Trophoblast cell (in vitro differentiated cells and primary cell): ENCODE measurements around the gene HOXA7.

ENCODE experiments used
- DNase-seq, 2 donors: peaks; one replicate each; pipeline ENCODE4 v3.0.0-alpha.2; 2016
- H2AFZ ChIP-seq: 2 replicates; pipeline ENCODE4 v1.6.1; 2013; ENCODE audit warnings: low read length, moderate library complexity, mild to moderate bottlenecking; ENCODE audit not compliant: insufficient read depth, poor library complexity
- H2AK5ac ChIP-seq: 2 replicates; pipeline ENCODE4 v1.6.1; 2013; ENCODE audit warnings: mild to moderate bottlenecking, low read length
- H2BK120ac ChIP-seq: 2 replicates; pipeline ENCODE4 v1.6.1; 2013; ENCODE audit warnings: low read length, mild to moderate bottlenecking, moderate library complexity; ENCODE audit not compliant: insufficient read depth, poor library complexity
- H2BK12ac ChIP-seq: 2 replicates; pipeline ENCODE4 v1.6.1; 2013; ENCODE audit warnings: mild to moderate bottlenecking, low read length, moderate library complexity
- H2BK5ac ChIP-seq: 2 replicates; pipeline ENCODE4 v1.6.1; 2013; ENCODE audit warnings: low read length, low read depth, moderate library complexity, mild to moderate bottlenecking; ENCODE audit not compliant: poor library complexity
- H3K14ac ChIP-seq: 2 replicates; pipeline ENCODE4 v1.6.1; 2013; ENCODE audit warnings: mild to moderate bottlenecking, low read length
- H3K18ac ChIP-seq: 2 replicates; pipeline ENCODE4 v1.6.1; 2013; ENCODE audit warnings: mild to moderate bottlenecking, low read length
- H3K23ac ChIP-seq: 2 replicates; pipeline ENCODE4 v1.6.1; 2013; ENCODE audit warnings: low read length
- H3K27ac ChIP-seq: 2 replicates; pipeline ENCODE4 v1.5.1; 2013; ENCODE audit warnings: low read depth, mild to moderate bottlenecking, inconsistent platforms, low read length, moderate library complexity
- H3K27me3 ChIP-seq: 2 replicates; pipeline ENCODE4 v1.6.1; 2013; ENCODE audit warnings: inconsistent platforms, mild to moderate bottlenecking, low read length, moderate library complexity; ENCODE audit not compliant: insufficient read depth
- H3K36me3 ChIP-seq, 2 experiments: 1 replicate in 1 of 2; 2 replicates in 1 of 2; pipeline ENCODE4 v1.6.1; 2013; ENCODE audit warnings: low read length in 2 of 2, mild to moderate bottlenecking in 2 of 2, moderate library complexity in 1 of 2; ENCODE audit not compliant: insufficient read depth in 2 of 2, control insufficient read depth in 1 of 2
- H3K4ac ChIP-seq: 2 replicates; pipeline ENCODE4 v1.6.1; 2013; ENCODE audit warnings: low read depth, mild to moderate bottlenecking, low read length, moderate library complexity
- H3K4me1 ChIP-seq, 2 experiments: 1 replicate in 1 of 2; 2 replicates in 1 of 2; pipeline ENCODE4 v1.6.1; 2013; ENCODE audit warnings: low read length in 2 of 2, mild to moderate bottlenecking in 2 of 2, moderate library complexity in 1 of 2; ENCODE audit not compliant: insufficient read depth in 2 of 2, control insufficient read depth in 1 of 2
- H3K4me2 ChIP-seq: 2 replicates; pipeline ENCODE4 v1.6.1; 2013; ENCODE audit warnings: inconsistent platforms, mild to moderate bottlenecking, low read length, moderate library complexity
- H3K4me3 ChIP-seq: 2 replicates; pipeline ENCODE4 v1.5.1; 2013; ENCODE audit warnings: mild to moderate bottlenecking, low read depth, low read length, inconsistent platforms
- H3K79me1 ChIP-seq: one replicate; pipeline ENCODE4 v1.6.1; 2013; ENCODE audit warnings: low read length
- H3K79me2 ChIP-seq: 2 replicates; pipeline ENCODE4 v1.6.1; 2013; ENCODE audit warnings: low read length, mild to moderate bottlenecking; ENCODE audit not compliant: control insufficient read depth, insufficient read depth, poor library complexity
- H3K9ac ChIP-seq: 2 replicates; pipeline ENCODE4 v1.6.1; 2013; ENCODE audit warnings: mild to moderate bottlenecking, low read length
- H3K9me3 ChIP-seq: 2 replicates; pipeline ENCODE4 v1.6.1; 2013; ENCODE audit warnings: low read depth, mild to moderate bottlenecking, control low read depth, inconsistent platforms, low read length; ENCODE audit not compliant: insufficient read depth
- H4K12ac ChIP-seq: 2 replicates; pipeline ENCODE4 v1.6.1; 2013; ENCODE audit warnings: low read depth, mild to moderate bottlenecking, low read length, moderate library complexity
- H4K8ac ChIP-seq: 2 replicates; pipeline ENCODE4 v1.6.1; 2013; ENCODE audit warnings: low read depth, mild to moderate bottlenecking, low read length, moderate library complexity
- H4K91ac ChIP-seq: one replicate; pipeline ENCODE4 v1.6.1; 2013; ENCODE audit warnings: low read depth, mild to moderate bottlenecking, low read length, moderate library complexity
- WGBS: extraction: QIAGEN DNeasy Blood & Tissue Kit; methylation state at CpG from one replicate; pipeline ENCODE4 v1.1.7; 2013; ENCODE audit warnings: missing lambda C conversion rate; ENCODE audit not compliant: insufficient read length, insufficient coverage; ENCODE audit errors: extremely low coverage; 5-methylcytosine and 5-hydroxymethylcytosine counted together

HOXA7 gene

DNA sequence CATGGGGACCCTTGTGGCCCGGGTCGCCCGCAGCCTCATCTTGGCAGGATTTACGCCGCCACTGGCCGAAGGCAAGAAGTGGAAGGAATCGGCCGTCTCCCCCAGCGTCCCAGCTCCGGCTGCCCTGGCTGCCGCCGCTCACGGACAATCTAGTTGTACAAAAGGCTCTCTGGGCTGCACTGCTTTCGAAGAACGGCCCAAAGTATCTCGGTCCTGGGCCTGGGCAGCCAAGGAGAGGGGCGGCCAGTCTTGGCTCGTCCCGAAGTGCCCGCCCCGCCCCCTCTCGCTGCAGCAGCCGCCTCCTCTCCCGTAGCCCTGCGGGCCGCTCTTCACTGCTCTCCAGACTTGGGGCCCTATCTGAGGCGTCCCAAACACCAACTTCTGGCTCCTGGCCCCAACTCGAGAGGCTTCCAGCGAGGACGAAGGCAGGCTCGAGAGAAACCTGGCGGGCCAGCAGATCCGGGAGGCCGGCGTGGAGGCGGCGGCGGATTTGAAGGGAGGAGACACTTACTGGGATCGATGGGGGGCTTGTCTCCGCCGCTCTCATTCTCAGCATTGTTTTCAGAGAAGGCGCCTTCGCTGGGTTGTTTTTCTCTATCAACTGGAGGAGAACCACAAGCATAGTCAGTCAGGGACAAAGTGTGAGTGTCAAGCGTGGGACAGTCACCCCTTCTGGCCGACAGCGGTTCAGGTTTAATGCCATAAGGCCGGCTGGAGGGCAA is 8.1 kb upstream of the HOXA7 start:
- Histone ChIP-seq H2AFZ (no peak overlapping the region), H3K9me3 (peaks cover 39% of the 10 kb centered on the region), H3K9ac (no peak overlapping the region), H3K27me3 (peaks cover 85% of the 10 kb centered on the region), H4K8ac (no peak overlapping the region), H2BK120ac (no peak overlapping the region), H3K27ac (no peak overlapping the region), H3K4me2 (no peak overlapping the region), H2AK5ac (no peak overlapping the region), H3K4me3 (no peak overlapping the region), H2BK5ac (no peak overlapping the region), H4K12ac (no peak overlapping the region), H3K23ac (no peak overlapping the region), H4K91ac (no peak overlapping the region), H3K4me1 (peaks cover 5 to 10% of the 10 kb centered on the region in 2 experiments), H3K14ac (no peak overlapping the region), H3K4ac (no peak overlapping the region), H3K18ac (no peak overlapping the region), H3K36me3 (no peaks in the 10 kb centered on the region), H3K79me1 (no peaks in the 10 kb centered on the region), H3K79me2 (peaks cover 1% of the 10 kb centered on the region), H2BK12ac (no peak overlapping the region)
- WGBS: no CpG with 5 or more reads among the region's 47 CpGs
- peak in 1 of 2 donors; percentile 16 for DNase-seq

DNA sequence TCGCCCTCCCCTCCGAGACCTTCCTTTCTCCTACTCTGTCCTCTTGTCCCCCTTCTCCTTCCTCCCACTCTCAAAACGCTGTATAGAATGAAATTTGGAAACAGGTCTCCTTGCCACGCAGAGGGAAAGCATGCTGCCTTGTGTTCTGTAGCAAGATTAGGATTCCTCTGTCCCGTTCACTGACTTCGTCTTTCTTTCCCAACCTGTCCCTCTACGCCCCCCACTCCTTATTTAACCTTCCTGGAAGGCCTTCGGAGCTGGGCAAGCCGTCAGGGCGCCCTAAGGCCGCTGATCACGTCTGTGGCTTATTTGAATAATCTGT is 7.5 kb upstream of the HOXA7 start:
- no peaks in the 10 kb centered on the region for H3K79me1 ChIP-seq
- no peak overlapping the region for H2BK5ac ChIP-seq
- H4K12ac ChIP-seq: no peak overlapping the region
- H4K8ac ChIP-seq: no peak overlapping the region
- no peak overlapping the region for H2AFZ ChIP-seq
- H3K9ac ChIP-seq: no peak overlapping the region
- H3K27me3 ChIP-seq: peaks cover 85% of the 10 kb centered on the region
- H3K36me3 ChIP-seq: no peaks in the 10 kb centered on the region
- no peak overlapping the region for H3K4me3 ChIP-seq
- H3K18ac ChIP-seq: no peak overlapping the region
- H2BK12ac ChIP-seq: no peak overlapping the region
- H3K4me1 ChIP-seq: peaks cover 4 to 10% of the 10 kb centered on the region in 2 experiments
- H3K79me2 ChIP-seq: peaks cover 1% of the 10 kb centered on the region
- WGBS: no CpG with 5 or more reads among the region's 12 CpGs
- H3K9me3 ChIP-seq: peaks cover 41% of the 10 kb centered on the region
- no peak overlapping the region for H2BK120ac ChIP-seq
- no peak overlapping the region for H3K4me2 ChIP-seq
- no peak overlapping the region for H3K23ac ChIP-seq
- DNase-seq: no peak
- H4K91ac ChIP-seq: no peak overlapping the region
- H2AK5ac ChIP-seq: no peak overlapping the region
- H3K4ac ChIP-seq: no peak overlapping the region
- H3K14ac ChIP-seq: no peak overlapping the region
- H3K27ac ChIP-seq: no peak overlapping the region

DNA sequence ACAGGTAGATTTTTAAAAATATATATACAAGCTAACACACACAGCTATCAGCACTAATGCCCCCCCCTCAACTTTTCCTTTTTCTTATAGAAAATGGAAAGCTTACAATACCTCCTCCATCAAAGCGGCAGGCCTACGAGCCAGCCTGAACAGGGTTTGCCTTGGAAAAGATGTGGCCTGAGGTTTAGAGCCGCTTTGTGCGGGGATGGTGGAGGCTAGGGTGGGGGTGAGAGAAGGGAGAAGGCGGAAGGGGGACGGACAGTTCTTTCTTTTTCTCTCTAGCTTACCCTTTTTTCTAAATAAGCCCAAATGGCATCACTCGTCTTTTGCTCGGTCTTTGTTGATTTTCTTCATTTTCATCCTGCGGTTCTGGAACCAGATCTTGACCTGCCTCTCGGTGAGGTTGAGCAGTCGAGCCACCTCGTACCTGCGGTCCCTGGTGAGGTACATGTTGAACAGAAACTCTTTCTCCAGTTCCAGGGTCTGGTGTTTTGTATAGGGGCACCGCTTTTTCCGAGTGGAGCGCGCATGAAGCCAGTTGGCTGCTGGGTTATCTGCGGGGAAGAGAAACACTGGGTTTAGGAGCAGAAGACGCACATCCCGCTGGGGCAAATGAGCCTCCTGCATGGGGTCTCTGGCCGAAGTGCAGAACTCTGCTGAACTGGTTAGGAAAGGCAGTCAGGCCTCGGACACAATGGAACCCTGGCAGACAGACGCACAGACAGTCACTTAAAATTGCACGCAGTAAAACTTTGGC is 7.0 kb upstream of the HOXA7 start:
- Histone ChIP-seq H4K91ac (no peak overlapping the region), H3K4ac (no peak overlapping the region), H2AK5ac (no peak overlapping the region), H4K8ac (no peak overlapping the region), H2BK120ac (no peak overlapping the region), H3K14ac (no peak overlapping the region), H3K79me1 (no peaks in the 10 kb centered on the region), H3K4me1 (peaks cover 4 to 10% of the 10 kb centered on the region in 2 experiments), H2BK5ac (no peak overlapping the region), H2AFZ (no peak overlapping the region), H3K27ac (no peak overlapping the region), H3K36me3 (no peaks in the 10 kb centered on the region), H4K12ac (no peak overlapping the region), H3K4me3 (no peak overlapping the region), H3K79me2 (peaks cover 1% of the 10 kb centered on the region), H3K18ac (no peak overlapping the region), H3K9me3 (peaks cover 41% of the 10 kb centered on the region), H3K9ac (no peak overlapping the region), H3K4me2 (no peak overlapping the region), H3K27me3 (peaks cover 85% of the 10 kb centered on the region), H3K23ac (no peak overlapping the region), H2BK12ac (no peak overlapping the region)
- DNase-seq: no peak
- no CpG with 5 or more reads among the region's 24 CpGs for WGBS

GRCh38 chr7:27162561-27163287 is 6.2 kb upstream of the HOXA7 start:
- H3K27ac ChIP-seq: no peak overlapping the region
- H2BK5ac ChIP-seq: no peak overlapping the region
- WGBS: no CpG with 5 or more reads among the region's 7 CpGs
- H3K9me3 ChIP-seq: peaks cover 43% of the 10 kb centered on the region
- no peak overlapping the region for H3K9ac ChIP-seq
- H2AK5ac ChIP-seq: no peak overlapping the region
- H2AFZ ChIP-seq: no peak overlapping the region
- no peaks in the 10 kb centered on the region for H3K79me1 ChIP-seq
- no peak overlapping the region for H3K23ac ChIP-seq
- H3K4ac ChIP-seq: no peak overlapping the region
- H3K18ac ChIP-seq: no peak overlapping the region
- peaks cover 1% of the 10 kb centered on the region for H3K79me2 ChIP-seq
- no peak overlapping the region for H2BK12ac ChIP-seq
- H3K4me3 ChIP-seq: no peak overlapping the region
- no peak overlapping the region for H2BK120ac ChIP-seq
- H3K36me3 ChIP-seq: no peaks in the 10 kb centered on the region
- DNase-seq: no peak
- no peak overlapping the region for H3K4me2 ChIP-seq
- no peak overlapping the region for H3K14ac ChIP-seq
- no peak overlapping the region for H4K91ac ChIP-seq
- H4K8ac ChIP-seq: no peak overlapping the region
- peaks cover 85% of the 10 kb centered on the region for H3K27me3 ChIP-seq
- H4K12ac ChIP-seq: no peak overlapping the region
- H3K4me1 ChIP-seq: peaks cover 4 to 10% of the 10 kb centered on the region in 2 experiments
